C1 segment of cervical spinal cord (tissue), 14 donors: ENCODE measurements around the gene IFT43.

Source experiments
- DNase-seq, 14 donors: peaks; one replicate each; lab custom pipeline; 2025; lab: John Stamatoyannopoulos, UW

Gene IFT43

DNA sequence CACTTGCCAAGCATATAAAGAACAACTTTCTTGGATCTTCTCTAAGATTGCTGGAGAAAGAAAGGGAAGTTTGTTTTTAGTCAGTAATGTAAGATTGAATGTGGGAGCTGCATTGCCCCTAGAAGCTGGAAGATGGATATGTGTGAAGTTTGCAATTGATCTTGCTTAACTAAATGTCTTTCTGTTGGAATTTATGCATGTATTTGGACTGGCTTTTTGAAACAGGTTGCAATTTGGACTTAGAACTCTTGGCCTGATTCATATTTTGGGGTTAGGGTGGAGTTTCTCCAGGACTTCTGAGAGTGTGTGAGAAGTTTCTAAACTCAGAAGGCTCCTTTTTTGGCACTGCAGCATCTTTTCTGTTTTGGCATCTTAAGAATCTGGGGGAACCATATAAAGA is 26.4 kb downstream of the IFT43 start:
- no peak for DNase-seq

DNA sequence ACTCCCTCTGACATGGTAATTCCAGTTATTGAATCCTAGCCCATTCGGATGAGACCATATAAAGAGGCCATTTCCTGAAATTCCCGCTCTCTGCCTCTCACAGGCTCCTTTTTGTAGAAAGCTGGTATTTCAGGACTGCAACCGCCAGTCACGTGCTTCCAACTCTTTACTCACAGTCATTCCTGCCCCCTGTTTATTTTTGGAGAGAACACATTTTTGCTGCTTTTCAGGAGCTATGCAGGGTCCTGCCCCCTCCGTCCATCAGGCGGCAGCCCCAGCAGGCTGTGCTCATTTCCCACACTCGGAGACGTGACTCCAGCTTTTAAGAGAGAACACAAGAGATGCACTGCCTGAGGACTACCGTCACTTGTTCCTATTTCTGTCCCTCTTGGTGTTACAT is 26.8 kb downstream of the IFT43 start:
- peak in 1 of 14 donors; percentile 32 for DNase-seq

DNA sequence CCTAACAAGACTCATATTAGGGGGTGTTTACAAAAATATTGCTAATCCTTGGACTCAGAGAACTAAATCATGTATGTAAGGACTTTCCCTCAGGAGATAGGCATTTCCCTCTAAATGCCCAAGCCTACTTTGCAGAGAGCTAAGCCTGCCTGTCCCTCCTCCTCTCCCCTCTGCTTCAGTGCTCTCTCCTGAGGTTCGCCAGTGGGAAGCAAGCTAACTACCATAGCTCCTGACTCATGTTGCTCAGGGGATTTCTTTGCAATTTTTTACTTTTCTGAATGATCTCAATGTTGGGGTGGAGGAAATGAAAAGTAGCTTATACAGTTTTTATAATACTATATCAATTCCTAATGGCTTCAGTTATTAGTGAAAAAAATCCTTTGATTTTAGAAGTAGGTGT is 29.6 kb downstream of the IFT43 start:
- no peak for DNase-seq

DNA sequence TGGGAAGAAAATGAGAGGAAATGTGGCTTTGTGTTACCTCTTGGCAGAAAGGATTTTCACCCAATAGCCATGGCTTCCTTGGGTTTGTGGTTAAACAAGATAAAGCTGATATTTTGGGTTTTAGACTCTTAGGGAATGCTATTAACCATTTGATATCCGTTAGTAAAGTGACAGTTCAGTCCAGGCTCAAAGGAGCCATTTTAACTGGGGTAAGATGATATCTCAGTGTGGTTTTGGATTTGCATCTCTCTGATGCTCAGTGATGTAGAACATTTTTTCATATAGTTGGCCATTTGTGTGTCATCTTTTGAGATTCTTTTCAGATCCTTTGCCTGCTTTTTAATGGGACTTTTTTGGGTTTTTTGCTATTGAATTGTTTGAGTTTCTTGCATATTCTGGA is 30.1 kb downstream of the IFT43 start:
- no peak for DNase-seq

DNA sequence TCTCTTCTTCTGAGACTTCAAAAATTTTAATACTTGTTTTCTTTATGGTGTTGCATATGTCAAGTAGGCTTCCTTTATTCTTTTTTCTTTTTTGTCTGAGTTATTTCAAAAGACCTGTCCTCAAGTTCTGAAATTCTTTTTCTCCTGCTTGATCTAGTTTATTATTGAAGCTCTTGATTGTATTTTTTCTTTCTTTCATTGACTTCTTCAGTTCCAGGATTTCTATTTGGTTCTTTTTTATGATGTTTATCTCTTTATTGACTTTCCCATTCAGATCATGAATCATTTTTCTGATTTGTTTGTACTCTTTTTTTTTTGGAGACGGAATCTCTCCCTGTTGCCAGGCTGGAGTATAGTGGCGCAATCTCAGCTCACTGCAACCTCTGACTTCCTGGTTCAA is 34.1 kb downstream of the IFT43 start:
- no peak for DNase-seq

DNA sequence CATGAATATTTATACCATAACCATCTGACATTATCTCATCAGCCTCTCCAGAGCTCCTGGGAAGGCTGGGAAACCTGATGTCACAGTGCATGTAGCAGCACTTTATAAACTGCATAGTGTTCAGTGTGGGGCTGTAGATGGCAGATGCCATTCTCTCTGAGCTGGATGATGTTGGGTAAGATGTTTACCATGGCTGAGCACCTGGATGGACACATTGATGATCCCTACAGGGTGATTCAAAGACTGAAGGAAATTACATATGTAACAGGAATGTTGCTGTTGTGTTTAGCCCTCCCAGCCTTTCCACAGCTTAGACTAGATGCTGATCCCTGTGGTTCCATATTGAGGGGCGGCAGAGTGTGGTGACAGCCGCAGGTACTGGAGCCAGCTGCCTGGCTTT is 37.4 kb downstream of the IFT43 start:
- no peak for DNase-seq

DNA sequence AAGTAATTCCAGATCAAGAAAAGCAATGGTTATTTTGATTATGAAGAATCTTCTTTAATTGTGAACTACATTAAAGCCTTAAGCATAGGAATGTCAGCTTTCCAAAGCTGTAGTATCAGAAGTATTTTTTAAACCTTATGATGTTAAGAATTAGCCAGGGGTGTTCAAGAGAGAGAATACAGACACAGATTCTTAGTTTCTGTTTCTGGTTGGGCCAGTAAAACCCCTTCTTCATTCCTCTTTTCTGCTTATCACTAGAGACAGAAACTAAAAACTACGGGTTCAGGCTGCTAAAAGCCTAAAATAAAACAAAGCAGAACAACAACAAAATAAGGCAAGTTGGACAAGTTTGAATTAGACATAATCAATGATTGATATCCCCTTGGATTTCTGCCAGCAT is 38.2 kb downstream of the IFT43 start:
- no peak for DNase-seq

GRCh38 chr14:76024211-76024907 is 38.8 kb downstream of the IFT43 start:
- no peak for DNase-seq

DNA sequence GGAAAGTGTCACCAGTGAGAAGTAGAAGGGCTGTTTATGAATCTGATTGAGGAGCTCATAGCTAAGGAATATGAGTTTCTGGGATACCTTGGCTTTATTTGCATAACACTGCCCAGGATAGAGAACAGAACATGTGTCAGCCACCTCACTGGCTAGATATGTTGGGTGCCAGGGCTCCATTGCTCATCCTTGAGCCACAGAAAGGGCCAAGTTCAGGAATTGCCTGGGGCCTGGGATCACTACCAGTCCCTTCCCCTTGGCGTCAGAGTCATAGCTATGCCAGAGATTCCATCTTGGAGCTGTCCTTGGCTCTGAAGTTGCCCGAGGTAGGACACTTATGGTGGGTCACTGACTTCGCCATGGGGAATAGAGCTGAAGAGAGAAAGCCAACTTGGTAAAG is 49.0 kb downstream of the IFT43 start:
- DNase-seq: no peak

DNA sequence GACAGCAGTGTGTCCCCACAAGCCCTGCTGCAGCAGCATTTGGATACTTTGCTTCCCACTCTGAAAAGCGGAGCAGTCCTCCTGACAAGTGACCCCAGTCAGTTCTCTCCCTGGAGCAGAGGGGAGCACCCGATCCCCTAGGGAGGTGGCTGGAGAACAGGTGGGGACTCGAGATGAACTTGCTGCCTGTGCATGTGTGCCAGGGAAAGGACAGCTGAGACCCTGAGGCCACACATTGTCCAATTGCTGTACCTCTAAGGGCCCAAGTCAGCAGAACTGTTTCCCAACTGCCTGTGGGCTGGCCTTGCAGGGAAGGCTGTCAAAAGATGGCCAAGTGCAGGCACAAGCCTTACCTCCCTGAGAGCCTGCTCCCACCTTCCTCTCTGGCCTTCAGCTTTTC is 55.1 kb downstream of the IFT43 start:
- no peak for DNase-seq

DNA sequence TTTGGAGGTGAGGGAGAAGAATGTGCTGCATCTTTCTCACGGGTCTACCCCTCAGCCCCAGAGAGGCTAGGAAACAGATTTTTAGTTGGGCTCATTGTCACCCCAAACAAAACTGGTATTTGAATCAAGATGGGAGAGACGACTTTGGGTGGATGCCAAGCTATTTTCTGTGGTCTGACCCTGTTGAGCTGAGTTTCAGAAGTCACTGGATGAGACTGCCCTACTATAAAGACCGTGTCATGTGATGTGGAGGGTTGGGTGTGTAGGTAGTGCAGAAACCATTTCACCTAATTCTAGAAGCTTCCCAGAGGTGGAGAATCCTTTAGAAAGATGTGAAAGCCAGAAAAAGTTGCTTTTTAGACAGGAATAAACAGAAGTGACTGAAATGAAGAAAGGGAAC is 60.2 kb downstream of the IFT43 start:
- DNase-seq: no peak

GRCh38 chr14:76050250-76050649 is 64.7 kb downstream of the IFT43 start:
- no peak for DNase-seq

DNA sequence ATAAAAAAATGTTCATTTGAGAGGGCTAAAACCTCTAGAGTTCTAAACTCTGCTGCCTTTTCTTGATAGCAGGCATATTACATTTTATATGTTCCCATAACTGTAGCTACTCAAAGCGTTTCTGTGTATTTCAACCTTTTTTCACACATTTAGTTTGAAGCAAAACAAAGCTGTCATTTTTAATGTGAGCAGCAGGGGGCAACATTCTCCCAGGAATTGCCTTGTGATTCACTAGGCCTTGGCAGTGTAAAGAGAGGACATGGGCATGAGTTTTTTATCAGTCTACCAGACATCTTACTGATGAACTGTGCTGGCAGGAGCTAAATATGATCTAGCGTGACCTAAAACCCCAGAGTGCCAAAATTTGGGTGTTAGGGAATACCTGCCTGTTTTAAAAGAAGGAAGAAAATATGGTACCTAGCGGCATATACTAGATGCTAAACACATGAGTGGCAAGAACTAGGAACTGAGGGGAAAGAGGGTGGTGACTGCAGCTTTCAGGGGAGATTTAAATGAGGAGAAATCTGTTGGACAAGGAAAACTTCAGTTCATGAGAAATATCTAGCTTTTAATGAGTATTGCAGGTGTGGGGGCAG is 65.3 kb downstream of the IFT43 start:
- peak in 9 of 14 donors; percentile 2 to 56 (median 28) for DNase-seq

GRCh38 chr14:76051717-76052465 is 66.3 kb downstream of the IFT43 start:
- no peak for DNase-seq

- no peak for DNase-seq
Measured at GRCh38 chr14:76053572-76054355, 68.2 kb downstream of the IFT43 start.

- DNase-seq: no peak
Measured at GRCh38 chr14:76055330-76055729, 69.8 kb downstream of the IFT43 start.

DNA sequence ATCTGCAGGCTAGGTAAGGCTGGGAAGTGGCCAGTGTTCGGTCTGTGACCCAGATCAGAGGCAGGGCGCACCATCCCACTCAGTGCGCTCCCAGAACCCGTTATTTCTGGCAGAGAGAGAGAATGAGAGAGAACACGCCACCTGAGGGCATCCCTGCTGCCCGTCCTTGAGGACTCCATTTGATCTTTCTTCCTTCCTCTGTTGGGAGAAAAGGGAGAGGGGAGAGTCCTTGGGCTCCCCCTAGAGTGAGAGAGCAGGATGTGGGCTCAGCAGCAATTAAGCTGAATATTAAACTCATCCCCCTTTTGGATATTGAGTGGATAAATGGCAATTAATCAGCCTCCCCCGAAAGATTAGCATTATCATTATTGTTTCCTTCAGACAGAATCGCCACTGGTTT is 70.6 kb downstream of the IFT43 start:
- DNase-seq: no peak

GRCh38 chr14:76057914-76058313 is 72.4 kb downstream of the IFT43 start:
- DNase-seq: no peak

DNA sequence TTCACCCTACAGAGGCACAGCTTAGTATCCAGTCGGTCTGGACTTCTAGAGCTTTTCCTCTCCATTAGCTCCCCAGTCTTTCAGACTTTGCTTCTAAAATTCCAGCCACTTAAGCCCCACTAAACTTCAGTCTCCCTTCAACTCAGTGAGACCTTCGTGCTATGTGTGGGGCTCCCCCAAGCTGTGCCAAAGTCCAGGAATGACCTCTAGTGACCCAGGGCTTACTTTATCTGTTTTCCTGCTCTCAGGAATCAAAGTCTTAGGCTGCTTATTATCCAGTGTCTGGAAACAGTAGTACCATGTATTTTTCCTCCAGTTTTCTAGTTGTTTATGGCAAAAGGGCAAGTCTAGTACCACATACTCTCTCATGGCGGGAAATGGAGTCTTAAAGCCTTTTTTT is 77.8 kb downstream of the IFT43 start:
- no peak for DNase-seq

DNA sequence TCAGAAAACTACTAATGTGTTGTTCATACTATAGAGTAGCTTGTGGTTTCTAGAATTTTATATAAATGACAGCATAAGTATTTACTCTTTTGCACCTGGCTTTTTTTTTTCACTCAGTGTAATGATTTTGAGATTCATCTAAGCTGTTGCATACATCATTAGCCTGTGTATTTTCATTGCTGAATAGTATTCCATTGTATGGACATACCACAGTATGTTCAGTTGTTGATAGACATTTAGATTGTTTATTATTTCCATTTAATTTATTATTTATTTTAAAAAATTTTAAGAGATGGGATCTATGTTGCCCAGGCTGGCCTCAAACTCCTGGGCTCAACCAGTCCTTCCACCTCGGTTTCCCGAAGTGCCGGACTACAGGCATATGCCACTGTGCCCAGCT is 80.0 kb downstream of the IFT43 start:
- no peak for DNase-seq

DNA sequence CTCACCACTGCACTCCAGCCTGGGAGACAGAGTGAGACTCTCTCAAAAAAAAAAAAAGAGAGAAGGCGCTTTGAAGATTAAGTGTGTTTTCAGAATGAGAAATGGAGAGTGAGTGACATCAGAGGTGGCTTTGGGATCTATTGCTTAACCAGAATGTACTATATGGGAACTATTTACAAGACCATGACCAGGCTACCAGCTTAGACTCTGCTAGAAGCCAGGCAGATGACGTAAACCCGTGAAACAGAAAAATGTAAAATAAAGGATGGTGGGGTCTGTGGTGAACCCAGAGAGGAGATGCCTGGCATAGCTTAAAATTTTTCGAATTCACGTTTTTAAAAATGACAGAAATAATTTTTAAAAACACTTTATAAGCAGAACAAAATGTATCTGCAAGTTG is 82.0 kb downstream of the IFT43 start:
- no peak for DNase-seq

- no peak for DNase-seq
Measured at GRCh38 chr14:76073717-76074116, 88.2 kb downstream of the IFT43 start.
